SW480 (cell line): Measurements from ENCODE around the gene WDR77.

Experiments used
- DNase-seq: peaks from one replicate; pipeline ENCODE4 v3.0.0-alpha.2; 2016; ENCODE audit warnings: low spot score

WDR77 gene

DNA sequence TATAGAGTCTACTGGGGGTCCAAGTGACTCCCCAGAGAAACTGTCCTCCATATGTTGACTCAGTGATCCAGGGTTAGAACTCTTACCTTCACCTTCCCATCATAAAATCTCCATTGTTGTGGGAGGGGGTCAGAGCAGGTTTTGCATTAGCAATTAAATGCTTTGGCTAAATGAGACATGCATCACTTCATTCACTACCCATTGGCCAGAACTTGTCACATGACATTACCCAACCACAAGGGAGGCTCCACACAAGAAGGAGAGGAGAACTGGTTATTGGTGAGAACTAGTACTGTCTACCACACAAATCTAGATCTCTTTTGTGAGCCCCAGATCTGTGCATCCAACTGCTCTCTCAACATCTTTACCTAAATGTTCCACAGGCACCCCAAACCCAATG, 20.5 kb upstream of the WDR77 start:
- no peak for DNase-seq

DNA sequence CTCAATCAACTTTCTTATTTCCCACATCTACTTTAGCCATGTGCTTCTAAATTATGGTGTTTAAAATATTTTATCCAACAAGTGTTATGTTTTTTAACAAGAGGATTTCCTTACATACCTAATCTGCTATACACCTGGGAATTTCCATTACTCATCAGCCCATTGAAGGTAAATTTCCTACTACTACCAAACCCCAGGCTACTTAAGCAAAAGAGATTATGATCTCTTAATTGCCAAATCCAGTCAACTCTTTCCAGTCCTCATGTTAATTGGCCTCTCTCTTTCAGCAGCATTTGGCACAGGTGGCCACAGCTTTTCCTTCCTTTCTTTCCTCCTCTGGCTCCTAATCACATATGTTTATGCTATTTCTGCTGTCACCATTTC, 19.7 kb upstream of the WDR77 start:
- DNase-seq, result no peak

DNA sequence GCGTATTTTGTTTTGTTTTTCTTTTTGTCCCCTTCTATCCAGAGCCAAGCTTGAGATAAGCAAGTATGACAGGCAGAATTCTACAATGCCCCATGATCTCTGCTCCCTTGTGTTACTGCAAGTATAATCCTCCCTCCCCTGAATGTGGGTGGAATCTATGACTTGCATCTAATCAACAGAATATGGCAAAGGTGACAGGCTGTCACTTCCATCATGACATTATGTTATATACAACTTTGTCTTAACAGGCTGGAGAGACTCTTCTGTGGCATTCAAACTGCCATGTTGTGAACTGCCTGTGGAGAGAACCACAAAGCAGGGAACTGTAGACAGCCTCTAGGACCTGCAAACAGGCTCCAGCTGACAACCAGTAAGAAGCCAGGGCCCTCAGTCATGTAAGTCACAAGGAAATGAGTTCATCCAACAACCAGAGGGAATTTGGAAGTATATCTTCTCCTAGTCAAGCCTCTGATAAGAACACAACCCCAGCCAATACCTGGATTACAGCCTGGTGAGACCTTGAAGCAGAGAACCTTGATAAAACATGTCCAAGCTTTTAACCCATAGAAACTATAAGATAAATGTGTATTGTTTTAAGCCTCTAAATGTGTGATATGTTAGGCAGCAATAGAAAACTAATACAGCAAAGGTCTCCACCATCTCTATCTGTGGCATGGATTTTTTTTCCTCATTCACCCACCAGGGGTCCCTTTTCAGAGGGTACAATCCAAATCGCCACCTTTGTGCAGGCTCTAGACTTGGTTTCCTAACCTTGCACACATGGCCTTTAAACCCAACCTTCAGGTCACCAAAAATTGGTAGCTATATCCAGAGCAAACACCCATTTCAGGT, 19.0 kb upstream of the WDR77 start:
- DNase-seq, result no peak

DNA sequence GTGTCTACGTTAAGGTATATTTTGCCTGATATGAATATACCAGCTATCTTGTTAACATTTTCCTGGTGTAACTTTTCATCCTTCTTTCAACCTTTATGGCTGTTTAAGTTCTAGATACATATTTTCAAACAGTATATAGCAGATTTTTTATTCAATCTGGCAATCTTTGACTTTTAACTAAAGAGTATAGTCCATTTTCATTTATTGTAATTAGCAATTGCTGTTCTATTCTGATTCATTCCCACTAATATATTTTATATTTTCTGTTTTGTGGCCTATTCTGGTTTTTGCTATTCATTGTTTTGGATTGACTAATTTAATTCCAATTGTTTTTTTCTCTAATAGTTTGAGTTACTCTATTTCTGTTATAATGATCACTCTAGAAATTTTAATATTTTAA, 17.4 kb upstream of the WDR77 start:
- DNase-seq, result no peak

DNA sequence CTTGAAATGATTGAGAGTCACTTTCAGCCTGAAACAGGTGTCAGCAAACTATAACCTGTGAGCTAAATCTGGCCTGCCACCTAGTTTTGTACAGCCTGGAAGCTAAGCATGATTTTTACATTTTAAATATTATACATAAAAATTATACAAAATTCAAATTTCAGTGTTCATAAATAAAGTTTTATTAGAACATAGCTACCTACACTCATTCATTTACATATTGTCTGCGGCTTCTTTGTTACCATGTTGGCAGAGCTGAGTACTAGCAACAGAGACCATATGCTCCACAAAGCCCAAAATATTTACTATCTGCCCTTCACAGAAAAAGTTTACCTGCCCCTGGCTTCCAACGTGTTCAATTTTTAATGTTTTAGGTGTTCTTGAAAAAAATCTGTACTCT, 16.7 kb upstream of the WDR77 start:
- no peak for DNase-seq

DNA sequence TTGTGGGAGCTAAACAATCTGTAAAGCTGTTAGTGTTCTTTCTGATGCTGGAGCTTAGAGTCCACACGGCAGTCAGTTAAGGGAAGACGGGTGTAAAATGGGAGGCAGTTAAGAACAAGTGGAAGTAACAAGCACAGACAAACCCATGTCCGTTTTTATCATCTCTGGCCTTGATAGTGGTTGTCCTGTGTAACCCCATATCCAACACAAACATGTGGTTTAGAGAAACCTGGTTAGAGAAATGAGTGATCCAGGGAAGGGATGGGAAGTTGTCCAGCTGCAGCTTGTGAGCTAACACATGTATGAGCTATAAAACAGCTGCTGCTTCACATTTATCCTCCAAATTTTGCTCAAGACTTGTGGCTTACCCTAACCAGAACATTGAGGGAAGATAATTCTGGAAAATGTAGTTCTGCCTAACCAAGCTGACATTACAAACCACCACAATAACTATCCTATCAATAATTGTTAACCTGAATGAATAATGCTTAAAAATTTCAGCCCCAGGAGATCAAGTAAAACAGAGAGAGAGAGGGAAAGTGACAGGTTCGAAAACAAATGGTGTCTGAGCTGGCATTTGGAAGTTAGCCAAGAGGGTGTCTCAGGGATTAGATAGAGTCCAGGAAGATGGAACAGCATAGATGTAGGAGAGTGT, 14.1 kb upstream of the WDR77 start:
- no peak for DNase-seq

DNA sequence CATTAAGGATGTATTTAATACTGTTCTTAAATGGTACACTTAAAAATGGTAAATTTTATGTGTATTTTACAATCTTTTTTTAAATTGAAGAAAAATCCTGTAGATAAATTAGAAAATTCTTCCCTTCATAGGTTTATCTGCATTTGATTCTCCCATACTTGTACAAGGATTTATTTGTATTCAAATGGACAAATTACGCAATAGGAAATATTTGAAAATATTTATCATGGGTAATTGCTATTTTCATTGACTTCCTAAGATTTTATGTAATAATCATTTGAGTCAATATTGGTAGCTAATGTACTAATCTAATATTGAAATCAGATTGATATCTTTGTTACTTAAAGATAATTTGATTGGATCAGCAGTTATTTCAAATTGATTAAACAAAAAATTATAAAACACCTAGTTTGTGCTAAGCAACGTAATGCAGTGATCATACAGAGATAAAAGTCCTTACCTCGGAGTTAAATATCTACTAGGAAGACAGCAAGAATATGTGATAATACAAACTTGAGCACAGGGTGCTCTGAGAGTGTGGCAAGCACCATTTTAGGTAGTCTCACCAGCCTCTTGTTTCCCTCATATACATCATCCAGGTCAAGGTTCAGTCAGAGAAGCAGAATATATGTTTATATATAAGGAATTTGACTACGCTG, 13.4 kb upstream of the WDR77 start:
- DNase-seq, result no peak

DNA sequence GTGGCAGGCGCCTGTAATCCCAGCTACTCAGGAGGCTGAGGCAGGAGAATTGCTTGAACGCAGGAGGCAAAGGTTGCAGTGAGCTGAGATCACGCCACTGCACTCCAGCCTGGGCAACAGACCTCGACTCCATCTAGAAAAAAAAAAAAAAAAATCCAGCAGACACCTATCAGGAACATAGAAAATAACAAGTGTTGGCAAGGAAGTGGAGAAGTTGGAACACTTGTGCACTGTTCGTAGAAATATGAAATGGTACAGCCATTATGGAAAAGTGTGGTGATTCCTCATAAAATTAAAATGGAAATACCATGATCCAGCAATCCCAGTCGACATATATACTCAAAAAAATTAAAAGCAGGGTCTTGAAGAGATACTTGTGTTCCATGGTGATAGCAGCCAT, 12.7 kb upstream of the WDR77 start:
- no peak for DNase-seq

DNA sequence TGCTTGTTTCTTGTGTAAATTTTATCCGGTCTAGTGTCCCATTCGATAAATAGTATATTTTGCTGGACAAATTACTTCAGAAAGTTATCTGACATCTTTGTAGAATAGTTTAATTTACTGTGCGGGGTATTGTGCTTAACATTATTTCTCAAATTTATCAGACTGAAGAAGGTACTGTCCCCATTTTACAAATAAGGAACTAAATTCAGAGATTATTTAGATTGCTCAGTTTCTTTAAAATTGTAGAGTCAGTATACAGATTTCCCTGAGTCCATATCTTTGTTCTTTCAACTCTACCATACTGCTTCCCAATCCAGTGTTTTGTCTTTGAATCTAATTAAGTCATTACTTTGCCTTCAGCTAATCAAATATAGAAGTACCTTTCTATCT, 6.6 kb upstream of the WDR77 start:
- DNase-seq, result no peak

DNA sequence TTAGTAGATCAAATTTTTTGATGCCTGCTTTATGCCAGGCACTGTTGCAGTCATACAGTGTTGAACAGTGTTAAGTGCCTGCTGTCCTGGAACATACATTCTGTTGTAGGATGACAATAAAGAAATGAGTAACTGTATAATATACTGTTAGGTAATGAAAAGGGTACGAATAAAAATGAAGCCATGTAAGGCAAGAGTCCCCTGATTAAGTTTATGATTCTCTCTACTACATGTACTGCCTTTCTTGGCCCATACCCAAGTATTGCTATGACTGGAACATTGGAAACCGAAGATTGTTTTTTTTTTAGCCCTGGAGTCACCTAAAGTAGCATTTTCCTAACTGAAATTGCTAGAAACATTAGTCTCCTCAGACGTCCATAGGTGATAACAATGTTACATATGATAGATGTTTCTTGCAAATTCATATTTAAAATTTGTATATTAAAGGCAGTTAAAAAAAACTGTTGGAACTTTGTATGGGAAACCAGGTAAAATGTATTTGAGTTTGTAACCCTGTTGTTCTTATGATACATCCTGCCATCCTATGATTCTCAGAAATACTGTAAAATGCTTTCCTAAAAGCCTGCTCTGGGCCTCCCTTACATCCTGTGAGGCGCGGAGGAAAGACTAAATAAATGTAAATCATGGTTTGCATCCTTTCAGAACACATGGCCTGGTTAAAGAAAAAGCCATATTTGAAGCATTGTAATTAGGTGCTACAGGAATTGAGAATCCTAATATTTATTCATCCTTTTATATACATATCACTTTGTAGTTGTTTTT, 6.0 kb upstream of the WDR77 start:
- no peak for DNase-seq

DNA sequence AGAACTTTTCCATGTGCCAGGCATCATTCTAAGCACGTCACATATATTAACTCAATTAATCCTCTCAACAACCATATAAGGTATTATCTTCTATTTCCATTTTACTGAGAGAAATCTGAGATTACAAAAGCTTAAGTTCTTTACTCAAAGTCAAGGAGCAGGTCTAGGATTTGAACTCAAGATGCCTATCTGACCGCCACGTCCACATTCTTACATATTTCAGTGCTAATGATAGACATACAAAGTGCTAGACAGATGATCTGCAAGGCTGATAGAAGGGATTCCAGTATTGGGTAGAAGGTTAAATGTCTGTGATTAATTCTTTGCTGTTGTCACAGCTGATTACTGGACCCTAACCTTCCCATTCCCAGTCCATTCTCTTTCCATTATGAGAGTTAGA, 4.7 kb upstream of the WDR77 start:
- no peak for DNase-seq

DNA sequence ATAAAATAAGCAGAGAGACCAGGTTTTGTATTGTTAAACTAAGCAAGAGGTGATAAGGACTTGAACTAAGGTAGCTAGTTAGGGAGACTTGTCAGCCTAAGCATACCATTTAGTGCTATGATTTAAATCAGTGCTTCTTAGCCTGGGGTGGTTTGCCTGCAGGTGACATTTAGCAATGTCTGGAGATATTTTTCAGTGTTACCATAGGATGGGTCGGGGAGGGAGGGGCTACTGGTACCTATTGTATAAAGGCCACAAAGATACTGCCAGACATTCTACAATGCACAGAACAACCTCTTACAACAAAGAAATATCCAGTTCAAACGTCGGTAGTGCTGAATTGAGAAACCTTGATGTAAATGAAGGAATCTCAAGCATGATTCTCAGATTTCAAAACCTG, 3.5 kb upstream of the WDR77 start:
- no peak for DNase-seq

DNA sequence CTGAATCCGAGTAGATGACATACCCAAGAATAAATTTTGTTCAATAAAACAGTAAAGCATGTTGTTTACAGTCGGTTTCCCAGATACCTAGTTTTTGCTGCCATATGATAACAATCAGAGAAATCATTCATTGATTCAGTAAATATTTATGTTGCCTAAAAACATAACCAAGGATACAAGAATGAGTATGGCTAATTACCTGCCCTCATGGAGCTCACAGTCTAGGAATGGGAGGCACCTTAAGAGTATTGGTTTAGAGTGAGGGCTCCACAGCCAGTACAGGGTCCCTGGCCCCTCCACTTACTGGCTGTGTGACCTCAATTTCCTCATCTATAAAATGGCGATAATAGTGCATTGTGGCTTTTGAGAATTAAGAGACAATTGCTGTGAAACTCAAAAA, 1.1 kb upstream of the WDR77 start:
- DNase-seq, result no peak

DNA sequence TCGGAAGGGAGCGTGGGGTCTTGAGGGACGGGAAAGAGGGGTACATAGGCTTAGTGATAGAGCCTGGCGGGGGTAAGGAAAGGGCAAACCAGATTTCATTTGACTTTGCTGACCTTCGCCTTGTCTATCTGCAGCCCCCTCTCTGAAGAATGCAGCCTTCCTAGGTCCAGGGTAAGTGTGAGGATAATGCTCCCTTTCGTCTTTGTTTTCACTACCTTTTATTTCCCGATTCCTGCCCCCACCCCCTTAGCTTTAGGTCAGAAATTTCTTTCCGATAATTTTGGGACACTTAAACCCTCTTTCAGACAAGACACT, 604 bp upstream of the WDR77 start:
- DNase-seq, result no peak

DNA sequence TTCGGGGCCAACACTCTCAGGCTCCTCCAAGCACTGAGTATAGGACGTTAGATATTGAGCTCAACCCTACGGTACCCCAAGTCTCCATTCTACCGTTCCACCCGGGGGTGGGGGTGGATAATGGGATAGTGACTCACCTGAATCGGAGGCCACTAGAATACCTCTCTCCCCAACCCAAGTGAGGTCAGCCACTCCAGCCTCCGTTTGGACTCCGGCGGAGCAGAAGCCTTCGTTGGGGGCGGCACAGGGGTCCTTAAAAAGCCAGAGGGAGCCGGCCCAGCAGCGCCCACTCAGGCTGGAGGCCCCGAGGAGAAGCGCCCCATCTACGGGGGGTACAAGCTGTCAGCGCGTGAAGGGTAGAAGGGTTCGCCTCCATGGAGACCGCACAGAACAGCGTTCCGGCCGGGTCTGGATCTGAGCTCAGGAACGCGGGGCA, 556 bp downstream of the WDR77 start:
- peak; percentile 33 for DNase-seq

DNA sequence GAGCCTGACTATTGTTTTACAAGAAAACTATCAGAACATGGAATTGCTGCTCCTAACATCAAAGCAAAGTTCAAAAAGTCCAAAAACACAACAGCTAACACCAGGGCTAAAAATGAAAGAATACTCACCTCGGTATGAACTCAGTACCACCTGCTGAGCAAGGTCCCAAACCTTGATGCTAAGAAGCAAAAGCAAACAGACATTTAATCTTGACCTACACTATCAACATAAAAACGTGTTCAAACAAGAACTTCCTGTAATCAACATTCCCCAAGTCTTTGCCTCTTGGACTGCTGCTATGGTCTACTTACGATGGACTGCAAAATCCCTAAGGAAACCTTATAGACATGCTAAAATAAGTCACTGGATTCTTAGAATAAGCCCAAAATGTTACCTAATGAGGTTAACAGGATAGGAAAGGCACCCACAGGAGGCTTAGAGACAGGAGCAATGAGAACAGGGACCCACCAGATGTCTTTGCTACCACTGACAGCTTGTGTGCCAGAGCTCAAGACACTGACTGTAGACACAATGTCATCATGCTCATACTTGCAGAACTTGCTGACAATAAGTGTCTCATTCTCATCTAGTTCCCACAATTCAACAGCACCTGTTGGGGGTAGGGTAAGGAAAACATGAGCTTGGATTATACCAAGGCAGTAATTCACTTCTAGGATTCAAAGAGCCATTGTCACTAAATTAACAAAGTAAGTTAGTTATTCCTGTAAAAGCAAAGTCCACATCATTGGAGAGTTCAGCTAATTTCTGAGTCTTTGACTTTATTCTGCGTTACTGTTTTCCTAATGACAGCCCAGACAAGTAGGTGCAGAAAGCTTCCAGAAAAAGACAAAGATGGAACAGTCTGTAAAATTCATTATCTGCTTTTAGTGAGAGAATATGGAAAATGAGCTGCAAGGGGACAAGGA, 1.8 kb downstream of the WDR77 start:
- DNase-seq, result no peak

DNA sequence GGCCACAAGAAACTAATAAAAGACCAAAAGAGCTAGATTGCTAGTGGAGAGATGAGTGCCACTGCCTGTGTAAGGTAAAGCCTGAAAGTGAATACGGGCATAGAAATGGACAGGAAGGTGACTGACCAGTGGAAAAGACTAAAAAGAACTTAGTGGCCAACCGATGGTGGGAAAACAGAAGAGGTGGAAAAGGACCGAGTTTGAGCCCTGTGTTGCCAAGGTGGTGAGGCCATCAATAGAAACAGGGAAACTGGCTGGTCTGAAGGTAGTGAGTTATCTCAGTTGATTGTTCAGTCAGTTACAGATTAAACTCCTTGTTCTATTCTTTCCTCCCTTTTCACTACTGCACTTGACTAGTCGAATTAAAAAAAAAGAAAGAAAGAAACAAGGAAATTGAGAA, 2.5 kb downstream of the WDR77 start:
- no peak for DNase-seq

DNA sequence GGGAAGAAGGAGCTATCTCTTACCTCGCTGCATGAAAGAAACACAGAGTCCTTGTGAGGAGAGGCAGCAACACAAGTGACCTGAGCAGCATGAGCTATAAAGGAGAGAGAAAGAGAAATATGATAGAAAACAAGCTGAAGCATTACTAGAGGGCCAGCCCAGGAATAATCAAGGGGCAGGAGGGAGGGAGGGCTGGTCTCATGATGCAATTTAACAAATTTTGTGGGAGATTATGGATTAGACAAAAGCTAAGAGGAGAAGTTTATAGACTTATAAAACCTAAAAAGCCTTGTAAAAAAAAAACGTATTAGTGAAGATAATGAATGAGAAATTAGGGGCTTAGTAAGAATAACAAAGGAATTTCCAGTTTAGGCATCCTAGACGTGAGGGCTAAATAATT, 5.0 kb downstream of the WDR77 start:
- DNase-seq, result no peak

DNA sequence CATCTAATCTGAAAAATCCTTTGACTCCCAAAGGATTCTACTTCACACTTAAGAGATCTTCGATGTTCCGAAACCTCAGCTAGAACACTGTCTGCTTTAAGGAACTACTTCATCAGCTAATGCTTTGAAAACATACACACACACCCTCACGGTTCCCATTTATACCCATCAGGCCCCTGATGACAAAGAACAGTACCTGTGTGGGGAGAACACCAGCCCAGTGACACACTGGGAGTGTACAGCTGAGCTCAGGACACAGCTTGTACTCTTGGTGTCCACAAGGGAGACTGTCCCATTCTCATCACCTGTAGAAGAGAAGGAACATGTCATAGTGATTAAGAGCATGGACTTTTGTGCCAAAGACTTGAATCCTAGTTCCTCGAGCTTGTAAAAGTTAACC, 6.6 kb downstream of the WDR77 start:
- no peak for DNase-seq

DNA sequence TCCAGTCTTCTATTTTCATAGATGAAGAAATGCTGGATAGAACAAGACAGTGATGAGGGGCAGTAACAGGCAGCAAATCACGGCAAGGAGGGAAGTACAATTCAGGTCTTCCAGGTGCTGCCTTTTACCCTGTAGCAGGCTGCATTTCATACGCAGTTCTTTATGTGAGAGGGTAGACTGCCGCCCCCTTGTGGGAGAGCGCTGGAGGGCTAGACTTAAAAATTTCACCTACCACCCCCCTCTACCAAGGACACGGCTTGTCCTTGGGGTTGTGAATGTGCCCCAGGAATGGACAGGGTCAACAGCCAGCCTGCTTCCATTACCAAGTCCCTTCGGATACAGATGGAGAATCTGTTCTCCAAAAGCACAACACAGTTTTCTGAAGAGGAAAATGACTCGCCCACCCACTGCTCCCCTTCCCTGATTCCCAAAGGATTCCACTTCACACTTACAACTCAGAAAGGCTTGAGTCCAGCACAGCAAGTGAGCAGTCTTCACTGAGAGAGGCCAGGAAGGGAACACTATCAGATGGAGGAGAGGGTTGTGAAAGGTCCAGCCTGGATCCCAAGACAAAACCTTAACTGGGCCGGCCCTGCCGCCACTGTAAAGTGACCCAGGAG, 7.4 kb downstream of the WDR77 start:
- no peak for DNase-seq
